Esophagus squamous epithelium (tissue), 5 donors: ENCODE data around the gene BACH1. TPM values are rescaled to one million over a fixed set of nuclear protein-coding genes. Genes with fewer than 3 reads are reported as not detected.

ENCODE experiments used
- DNase-seq: peaks from one replicate; lab custom pipeline; 2025; lab: John Stamatoyannopoulos, UW
- H3K27ac ChIP-seq, 4 donors: fragments of 200-600 bp; sonication (generic); one replicate each; pipeline ENCODE4 v1.5.1; 2016 to 2019; ENCODE audit warnings: mild to moderate bottlenecking in 1 of 4
- H3K27me3 ChIP-seq, 4 donors: fragments of 200-600 bp; sonication (generic); 1 replicate in 3 of 4; 2 replicates in 1 of 4; pipeline versions ENCODE4 v1.5.1 to v1.6.0; 2017 to 2021; ENCODE audit warnings: antibody characterized with exemption in 1 of 4
- H3K36me3 ChIP-seq, 3 donors: fragments of 200-600 bp; sonication (generic); one replicate each; pipeline ENCODE4 v1.5.1; 2016 to 2019
- H3K4me1 ChIP-seq, 3 donors: fragments of 200-600 bp; sonication (generic); one replicate each; pipeline ENCODE4 v1.5.1; 2017 to 2019
- H3K4me3 ChIP-seq, 4 donors: fragments of 200-600 bp; sonication (generic); 1 replicate in 3 of 4; 2 replicates in 1 of 4; pipeline ENCODE4 v1.5.1; 2016 to 2019; ENCODE audit warnings: mild to moderate bottlenecking in 2 of 4, moderate library complexity in 1 of 4
- H3K9me3 ChIP-seq, 3 donors: fragments of 200-600 bp; sonication (generic); one replicate each; pipeline ENCODE4 v1.5.1; 2016 to 2019
- POLR2A ChIP-seq, 4 donors: fragments of 450-650 bp; IDR thresholded peaks; one replicate each; pipeline ENCODE4 v1.6.1; 2017; ENCODE audit warnings: antibody characterized with exemption in 4 of 4, mild to moderate bottlenecking in 4 of 4, moderate library complexity in 3 of 4
- WGBS, 2 donors: methylation state at CpG; one replicate each; pipeline ENCODE4 v1.1.5; 2018; 5-methylcytosine and 5-hydroxymethylcytosine counted together
- intact Hi-C: fragments of 100-400 bp; cut with DNase I; formaldehyde crosslinking; loops from one replicate; pipeline ENCODE4 v1.15.0; 2022
- total RNA-seq, 4 donors: library from RNA; depleted of rRNA; stranded (reverse); fragments of >200 nt; gene quantifications; one replicate each; pipeline ENCODE4 v1.1.0, GENCODE V29; 2016
- TF ChIP-seq, protein P1 (sequence below), 6 experiments: fragments of 450-650 bp in 4 of 6; fragments of 200-600 bp in 2 of 6; sonication (generic) in 2 of 6; IDR thresholded peaks; one replicate each; pipeline ENCODE4 v1.5.1; 2016 to 2019; ENCODE audit warnings: antibody characterized with exemption in 6 of 6, mild to moderate bottlenecking in 4 of 6, moderate library complexity in 4 of 6
- donor health status: DM: yes; HTN: yes; CAD: no.

The BACH1 gene
- total RNA-seq, 4 donors from 2014 or later, result 39.6 to 54.6 (median 44.8) TPM

- no peak for TF ChIP-seq POLR2A (IDR thresholded peaks at IDR 0.05)
- TF ChIP-seq, protein P1, sequence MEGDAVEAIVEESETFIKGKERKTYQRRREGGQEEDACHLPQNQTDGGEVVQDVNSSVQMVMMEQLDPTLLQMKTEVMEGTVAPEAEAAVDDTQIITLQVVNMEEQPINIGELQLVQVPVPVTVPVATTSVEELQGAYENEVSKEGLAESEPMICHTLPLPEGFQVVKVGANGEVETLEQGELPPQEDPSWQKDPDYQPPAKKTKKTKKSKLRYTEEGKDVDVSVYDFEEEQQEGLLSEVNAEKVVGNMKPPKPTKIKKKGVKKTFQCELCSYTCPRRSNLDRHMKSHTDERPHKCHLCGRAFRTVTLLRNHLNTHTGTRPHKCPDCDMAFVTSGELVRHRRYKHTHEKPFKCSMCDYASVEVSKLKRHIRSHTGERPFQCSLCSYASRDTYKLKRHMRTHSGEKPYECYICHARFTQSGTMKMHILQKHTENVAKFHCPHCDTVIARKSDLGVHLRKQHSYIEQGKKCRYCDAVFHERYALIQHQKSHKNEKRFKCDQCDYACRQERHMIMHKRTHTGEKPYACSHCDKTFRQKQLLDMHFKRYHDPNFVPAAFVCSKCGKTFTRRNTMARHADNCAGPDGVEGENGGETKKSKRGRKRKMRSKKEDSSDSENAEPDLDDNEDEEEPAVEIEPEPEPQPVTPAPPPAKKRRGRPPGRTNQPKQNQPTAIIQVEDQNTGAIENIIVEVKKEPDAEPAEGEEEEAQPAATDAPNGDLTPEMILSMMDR (IDR thresholded peaks at IDR 0.05), result no peak
- no peaks in the 10 kb centered on the region for H3K9me3 ChIP-seq
- DNase-seq, result no peak
- H3K4me3 ChIP-seq, result no peak overlapping the region
- intact Hi-C loops, result no loop called here
- H3K27ac ChIP-seq, result no peak overlapping the region
- H3K36me3 ChIP-seq, result peaks cover 0 to 9% (median 0%) of the 10 kb centered on the region in 3 donors
- H3K27me3 ChIP-seq, result no peaks in the 10 kb centered on the region
- peaks cover 12 to 67% (median 21%) of the 10 kb centered on the region in 3 donors for H3K4me1 ChIP-seq
- 76 to 96% methylated on average over 2 to 4 of the region's 4 CpGs for WGBS, 2 donors
Measured at GRCh38 chr21:29316806-29317205, 18.1 kb downstream of the BACH1 start.

DNA sequence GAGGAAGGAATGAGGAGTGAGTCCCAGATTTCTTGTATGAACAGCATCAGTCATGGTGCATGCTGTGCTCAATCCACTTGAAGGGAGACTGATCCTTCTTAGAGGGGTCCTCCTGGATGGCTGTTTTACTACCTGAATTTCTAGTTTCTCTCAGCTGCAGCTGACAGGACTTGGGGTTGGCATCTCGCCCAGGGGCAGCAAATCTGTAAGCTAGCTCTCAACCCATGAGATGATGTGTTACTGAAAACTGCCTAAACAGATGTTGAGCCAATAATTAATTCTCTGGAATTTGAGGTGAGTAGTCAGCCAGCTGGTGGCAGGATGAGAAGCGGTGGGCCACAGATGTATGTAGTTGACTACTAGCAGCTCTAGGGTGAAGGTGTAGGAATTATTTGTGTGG, 19.6 kb downstream of the BACH1 start:
- no peak overlapping the region for H3K4me3 ChIP-seq
- H3K9me3 ChIP-seq, result no peaks in the 10 kb centered on the region
- peaks cover 12 to 66% (median 20%) of the 10 kb centered on the region in 3 donors for H3K4me1 ChIP-seq
- no peak overlapping the region for H3K27ac ChIP-seq
- no peaks in the 10 kb centered on the region for H3K27me3 ChIP-seq
- H3K36me3 ChIP-seq, result peaks cover 0 to 24% (median 0%) of the 10 kb centered on the region in 3 donors
- 79 to 93% methylated on average over 1 to 2 of the region's 2 CpGs for WGBS, 2 donors
- TF ChIP-seq, protein P1 (IDR thresholded peaks at IDR 0.05), result no peak
- TF ChIP-seq POLR2A (IDR thresholded peaks at IDR 0.05), result no peak
- DNase-seq, result no peak
- intact Hi-C loops, result no loop called here

- TF ChIP-seq, protein P1 (IDR thresholded peaks at IDR 0.05), result no peak
- TF ChIP-seq POLR2A (IDR thresholded peaks at IDR 0.05), result no peak
- Histone ChIP-seq H3K27me3 (no peaks in the 10 kb centered on the region), H3K27ac (no peak overlapping the region), H3K9me3 (no peaks in the 10 kb centered on the region), H3K36me3 (peaks cover 0 to 38% (median 0%) of the 10 kb centered on the region in 3 donors), H3K4me1 (peaks cover 10 to 50% (median 12%) of the 10 kb centered on the region in 3 donors), H3K4me3 (no peak overlapping the region)
- 72 to 80% methylated on average over 6 of the region's 6 CpGs for WGBS, 2 donors
- intact Hi-C loops, result no loop called here
- no peak for DNase-seq
Measured at GRCh38 chr21:29320031-29320430, 21.3 kb downstream of the BACH1 start.

DNA sequence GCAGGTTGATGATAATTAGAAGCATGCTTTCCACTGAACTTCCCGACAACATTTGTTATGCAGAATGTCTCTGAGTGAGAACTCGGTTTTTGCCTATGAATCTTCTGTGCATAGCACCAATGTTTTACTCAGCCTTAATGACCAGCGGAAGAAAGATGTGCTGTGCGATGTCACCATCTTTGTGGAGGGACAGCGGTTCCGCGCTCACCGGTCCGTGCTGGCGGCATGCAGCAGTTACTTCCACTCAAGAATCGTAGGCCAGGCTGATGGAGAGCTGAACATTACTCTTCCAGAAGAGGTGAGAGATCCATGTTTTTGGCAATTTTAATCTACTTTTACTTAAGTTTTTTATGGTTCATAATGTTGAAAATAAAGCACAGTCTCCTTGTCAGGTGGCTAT, 22.5 kb downstream of the BACH1 start:
- Histone ChIP-seq H3K9me3 (no peaks in the 10 kb centered on the region), H3K36me3 (peaks cover 0 to 43% (median 0%) of the 10 kb centered on the region in 3 donors), H3K4me1 (peaks cover 6 to 41% (median 12%) of the 10 kb centered on the region in 3 donors), H3K4me3 (no peak overlapping the region), H3K27ac (no peak overlapping the region), H3K27me3 (no peaks in the 10 kb centered on the region)
- no peak for DNase-seq
- WGBS, 2 donors, result 97 to 99% methylated on average over 11 of the region's 11 CpGs
- TF ChIP-seq POLR2A (IDR thresholded peaks at IDR 0.05), result no peak
- TF ChIP-seq, protein P1 (IDR thresholded peaks at IDR 0.05), result no peak
- intact Hi-C loops, result no loop called here

GRCh38 chr21:29321932-29322928, 23.5 kb downstream of the BACH1 start:
- Histone ChIP-seq H3K9me3 (no peaks in the 10 kb centered on the region), H3K4me3 (no peak overlapping the region), H3K36me3 (peaks cover 0 to 53% (median 5%) of the 10 kb centered on the region in 3 donors), H3K27me3 (no peaks in the 10 kb centered on the region), H3K4me1 (peaks cover 6 to 35% (median 11%) of the 10 kb centered on the region in 3 donors), H3K27ac (no peak overlapping the region)
- WGBS, 2 donors, result 88 to 92% methylated on average over 11 of the region's 11 CpGs
- intact Hi-C loops, result no loop called here
- DNase-seq, result no peak
- TF ChIP-seq POLR2A (IDR thresholded peaks at IDR 0.05), result no peak
- TF ChIP-seq, protein P1 (IDR thresholded peaks at IDR 0.05), result no peak
